ENCODE results near the gene ADH7.
"Not testable (repeated sequence)": the region's sequence is repeated elsewhere in the genome, so short reads cannot be mapped to it uniquely, and the experiment has no call there.

Gene ADH7

GRCh38 chr4:99415762-99416161, 19.4 kb downstream of the ADH7 start:
- DNase-seq (ENCODE audit: low read depth in 2 of 2), result not testable (repeated sequence)

- not testable (repeated sequence) for DNase-seq (ENCODE audit: low read depth in 2 of 2)
Observed at GRCh38 chr4:99414902-99415301, 20.2 kb downstream of the ADH7 start.

- DNase-seq (ENCODE audit: low read depth in 2 of 2), result no peak
Observed at GRCh38 chr4:99414401-99414800, 20.7 kb downstream of the ADH7 start.

GRCh38 chr4:99413140-99413539, 22.0 kb downstream of the ADH7 start:
- no peak for DNase-seq (ENCODE audit: low read depth in 2 of 2)

GRCh38 chr4:99411041-99411440, 24.1 kb downstream of the ADH7 start:
- no peak for DNase-seq (ENCODE audit: low read depth in 2 of 2)

- DNase-seq (ENCODE audit: low read depth in 2 of 2), result no peak
Observed at GRCh38 chr4:99410075-99410474, 25.1 kb downstream of the ADH7 start.

- DNase-seq (ENCODE audit: low read depth in 2 of 2), result no peak
Observed at GRCh38 chr4:99408346-99408745, 26.8 kb downstream of the ADH7 start.

- peak in 1 of 2 donors; percentile 43 for DNase-seq (ENCODE audit: low read depth in 2 of 2)
Observed at GRCh38 chr4:99405433-99406115, 29.6 kb downstream of the ADH7 start.

GRCh38 chr4:99404595-99405287, 30.4 kb downstream of the ADH7 start:
- peak in 1 of 2 donors; percentile 2 for DNase-seq (ENCODE audit: low read depth in 2 of 2)

- no peak for DNase-seq (ENCODE audit: low read depth in 2 of 2)
Observed at GRCh38 chr4:99403380-99404184, 31.6 kb downstream of the ADH7 start.

GRCh38 chr4:99402765-99403164, 32.4 kb downstream of the ADH7 start:
- no peak for DNase-seq (ENCODE audit: low read depth in 2 of 2)

- DNase-seq (ENCODE audit: low read depth in 2 of 2), result no peak
Observed at GRCh38 chr4:99400831-99401230, 34.3 kb downstream of the ADH7 start.

- no peak for DNase-seq (ENCODE audit: low read depth in 2 of 2)
Observed at GRCh38 chr4:99399017-99399416, 36.1 kb downstream of the ADH7 start.

GRCh38 chr4:99395595-99396364, 39.4 kb downstream of the ADH7 start:
- no peak for DNase-seq (ENCODE audit: low read depth in 2 of 2)

GRCh38 chr4:99394896-99395295, 40.2 kb downstream of the ADH7 start:
- DNase-seq (ENCODE audit: low read depth in 2 of 2), result no peak

- no peak for DNase-seq (ENCODE audit: low read depth in 2 of 2)
Observed at GRCh38 chr4:99390055-99390454, 45.1 kb downstream of the ADH7 start.

GRCh38 chr4:99389606-99390005, 45.5 kb downstream of the ADH7 start:
- no peak for DNase-seq (ENCODE audit: low read depth in 2 of 2)

- DNase-seq (ENCODE audit: low read depth in 2 of 2), result no peak
Observed at GRCh38 chr4:99383833-99384392, 51.2 kb downstream of the ADH7 start.

- no peak for DNase-seq (ENCODE audit: low read depth in 2 of 2)
Observed at GRCh38 chr4:99383399-99383798, 51.7 kb downstream of the ADH7 start.

GRCh38 chr4:99382745-99383360, 52.3 kb downstream of the ADH7 start:
- DNase-seq (ENCODE audit: low read depth in 2 of 2), result no peak

- no peak for DNase-seq (ENCODE audit: low read depth in 2 of 2)
Observed at GRCh38 chr4:99381588-99382175, 53.5 kb downstream of the ADH7 start.
